Body of pancreas (tissue), 4 donors: ENCODE measurements around the gene RILPL2.

Experiments
- POLR2A ChIP-seq, 3 donors: fragments of 450-650 bp; IDR thresholded peaks; one replicate each; pipeline ENCODE4 v1.6.1; 2016; ENCODE audit warnings: antibody characterized with exemption in 3 of 3, mild to moderate bottlenecking in 2 of 3
- TF ChIP-seq, protein P1 (sequence below), 7 experiments: fragments of 450-650 bp in 4 of 7; fragments of 200-600 bp in 3 of 7; sonication (generic) in 3 of 7; IDR thresholded peaks; one replicate each; pipeline ENCODE4 v1.5.1; 2016 to 2019; ENCODE audit warnings: antibody characterized with exemption in 7 of 7

DNA sequence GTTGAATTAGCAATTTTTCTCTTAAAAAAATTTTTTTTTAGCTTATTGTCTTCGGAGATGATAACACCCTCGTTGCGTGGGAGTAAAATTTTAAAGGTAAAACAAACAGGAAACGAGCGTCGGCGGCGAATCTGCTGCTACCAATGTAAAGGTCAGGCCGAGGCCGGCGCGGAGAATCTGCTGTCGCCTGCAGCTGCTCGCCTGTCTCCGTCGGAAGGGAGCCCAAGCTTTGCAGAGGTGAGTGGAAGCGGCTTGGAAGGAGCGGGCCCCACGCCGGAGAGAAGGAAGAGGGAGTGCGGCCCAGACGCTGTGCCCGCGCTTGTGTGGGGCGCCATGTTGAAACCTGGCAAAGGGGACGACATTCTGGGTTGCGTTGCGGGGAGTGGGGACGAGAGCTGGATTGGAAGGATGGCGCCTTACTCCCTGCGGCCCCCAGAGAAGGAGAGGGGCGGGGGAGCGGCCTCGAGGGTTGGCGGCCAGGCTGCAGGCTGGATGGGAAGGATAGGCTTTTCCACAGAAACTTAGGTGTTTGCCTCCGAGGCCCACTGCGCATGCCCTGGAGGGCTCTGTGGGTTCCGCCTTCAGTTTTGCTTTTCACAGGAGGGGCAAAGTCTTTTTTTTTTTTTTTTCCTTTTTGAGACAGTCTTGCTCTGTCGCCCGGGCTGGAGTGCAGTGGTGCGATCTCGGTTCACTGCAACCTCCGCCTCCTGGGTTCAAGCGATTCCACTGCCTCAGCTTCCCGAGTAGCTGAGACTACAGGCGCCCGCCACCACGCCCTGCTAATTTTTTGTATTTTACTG lies 21.7 kb upstream of the RILPL2 start, which contains the start of gene SNRNP35:
- peak; percentile 37 to 81 (median 73) for TF ChIP-seq POLR2A (IDR thresholded peaks at IDR 0.05)
- TF ChIP-seq, protein P1, sequence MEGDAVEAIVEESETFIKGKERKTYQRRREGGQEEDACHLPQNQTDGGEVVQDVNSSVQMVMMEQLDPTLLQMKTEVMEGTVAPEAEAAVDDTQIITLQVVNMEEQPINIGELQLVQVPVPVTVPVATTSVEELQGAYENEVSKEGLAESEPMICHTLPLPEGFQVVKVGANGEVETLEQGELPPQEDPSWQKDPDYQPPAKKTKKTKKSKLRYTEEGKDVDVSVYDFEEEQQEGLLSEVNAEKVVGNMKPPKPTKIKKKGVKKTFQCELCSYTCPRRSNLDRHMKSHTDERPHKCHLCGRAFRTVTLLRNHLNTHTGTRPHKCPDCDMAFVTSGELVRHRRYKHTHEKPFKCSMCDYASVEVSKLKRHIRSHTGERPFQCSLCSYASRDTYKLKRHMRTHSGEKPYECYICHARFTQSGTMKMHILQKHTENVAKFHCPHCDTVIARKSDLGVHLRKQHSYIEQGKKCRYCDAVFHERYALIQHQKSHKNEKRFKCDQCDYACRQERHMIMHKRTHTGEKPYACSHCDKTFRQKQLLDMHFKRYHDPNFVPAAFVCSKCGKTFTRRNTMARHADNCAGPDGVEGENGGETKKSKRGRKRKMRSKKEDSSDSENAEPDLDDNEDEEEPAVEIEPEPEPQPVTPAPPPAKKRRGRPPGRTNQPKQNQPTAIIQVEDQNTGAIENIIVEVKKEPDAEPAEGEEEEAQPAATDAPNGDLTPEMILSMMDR (IDR thresholded peaks at IDR 0.05), result no peak
